Ramos (cell line): ENCODE data around the gene CDC14A.
"Not testable (repeated sequence)": the region's sequence is repeated elsewhere in the genome, so short reads cannot be mapped to it uniquely, and the experiment has no call there.

Experiments
- in situ Hi-C: fragments of 300-500 bp; cut with MboI; formaldehyde crosslinking; loops from one replicate; pipeline ENCODE4 v1.14.3; 2022; ENCODE audit warnings: low sequenced_read_pairs; ENCODE audit not compliant: unreplicated experiment

Gene CDC14A

GRCh38 chr1:100397681-100398080, 45.4 kb downstream of the CDC14A start:
- in situ Hi-C loops = no loop called here

GRCh38 chr1:100398648-100399047, 46.3 kb downstream of the CDC14A start:
- in situ Hi-C loops = no loop called here

- in situ Hi-C loops = no loop called here
Measured at GRCh38 chr1:100400404-100400803, 48.1 kb downstream of the CDC14A start.

- in situ Hi-C loops = no loop called here
Measured at GRCh38 chr1:100404821-100405220, 52.5 kb downstream of the CDC14A start.

- in situ Hi-C loops = not testable (repeated sequence)
Measured at GRCh38 chr1:100405902-100406301, 53.6 kb downstream of the CDC14A start.

- in situ Hi-C loops = not testable (repeated sequence)
Measured at GRCh38 chr1:100407390-100407789, 55.1 kb downstream of the CDC14A start.

GRCh38 chr1:100411019-100411418, 58.7 kb downstream of the CDC14A start:
- in situ Hi-C loops = no loop called here

GRCh38 chr1:100411574-100411973, 59.3 kb downstream of the CDC14A start:
- in situ Hi-C loops = no loop called here

- in situ Hi-C loops = no loop called here
Measured at GRCh38 chr1:100413035-100413434, 60.7 kb downstream of the CDC14A start.

GRCh38 chr1:100414693-100415497, 62.6 kb downstream of the CDC14A start:
- in situ Hi-C loops = no loop called here

GRCh38 chr1:100415498-100415778, 63.1 kb downstream of the CDC14A start:
- in situ Hi-C loops = no loop called here

- in situ Hi-C loops = no loop called here
Measured at GRCh38 chr1:100419072-100419471, 66.8 kb downstream of the CDC14A start.

GRCh38 chr1:100422065-100422464, 69.8 kb downstream of the CDC14A start:
- in situ Hi-C loops = no loop called here

GRCh38 chr1:100423832-100424337, 71.6 kb downstream of the CDC14A start:
- in situ Hi-C loops = no loop called here

GRCh38 chr1:100428160-100428559, 75.9 kb downstream of the CDC14A start:
- in situ Hi-C loops = no loop called here

- in situ Hi-C loops = no loop called here
Measured at GRCh38 chr1:100430325-100430756, 78.0 kb downstream of the CDC14A start.

GRCh38 chr1:100431954-100432353, 79.6 kb downstream of the CDC14A start:
- in situ Hi-C loops = no loop called here

- in situ Hi-C loops = no loop called here
Measured at GRCh38 chr1:100433563-100433962, 81.3 kb downstream of the CDC14A start.

GRCh38 chr1:100434831-100435230, 82.5 kb downstream of the CDC14A start:
- in situ Hi-C loops = no loop called here

- in situ Hi-C loops = no loop called here
Measured at GRCh38 chr1:100438375-100438774, 86.1 kb downstream of the CDC14A start.

GRCh38 chr1:100438789-100439188, 86.5 kb downstream of the CDC14A start:
- in situ Hi-C loops = no loop called here
